GM21447 (cell line): ENCODE measurements around the gene NUP62.

Experiments used
- ATAC-seq: cut with Tn5 transposase; IDR thresholded peaks from one replicate; pipeline ENCODE4 v1.9.1; 2021; ENCODE audit not compliant: unreplicated experiment

The NUP62 gene

DNA sequence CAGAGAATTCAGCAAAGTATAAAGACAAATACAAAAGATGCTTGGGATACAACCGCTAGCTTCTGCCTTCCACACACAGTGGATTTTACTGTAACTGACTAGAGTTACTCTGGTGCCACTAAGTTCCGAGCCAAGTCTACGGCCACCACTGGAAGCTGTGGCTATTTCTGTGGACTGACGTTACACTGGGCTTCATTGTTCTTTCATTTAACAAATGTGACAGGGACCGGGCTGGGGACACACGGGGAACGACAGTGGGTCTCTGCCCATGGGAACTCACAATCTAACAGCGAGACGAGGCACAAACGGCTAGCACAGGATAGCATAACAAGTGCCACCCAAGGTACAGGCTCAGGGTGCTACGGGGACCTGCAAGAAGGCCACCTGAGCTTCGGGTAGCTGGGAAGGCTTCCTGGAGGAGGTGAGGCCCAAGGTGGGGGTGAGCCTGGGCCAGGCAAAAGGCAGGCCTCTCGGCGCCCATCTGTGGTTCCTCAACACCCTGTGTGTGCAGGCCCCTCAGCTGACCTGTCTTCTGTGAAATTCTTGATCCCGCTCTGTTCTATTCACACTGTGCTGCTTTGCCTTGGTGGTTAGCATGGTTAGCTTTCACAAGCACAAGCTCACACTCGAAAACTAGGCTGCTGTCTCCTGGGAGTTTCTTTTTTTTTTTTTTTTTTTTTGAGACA lies 22.3 kb downstream of the NUP62 start:
- ATAC-seq, result no peak

- no peak for ATAC-seq
These were observed 25.2 kb downstream of the NUP62 start for GRCh38 chr19:49904136-49904535.

- ATAC-seq, result peak; percentile 52
These were observed 32.3 kb downstream of the NUP62 start, which contains the start of gene IL4I1 for GRCh38 chr19:49896863-49897621. IL4I1 (minus strand) TSS chr19:49896887; CDS start chr19:49896160, 727 bp downstream.

DNA sequence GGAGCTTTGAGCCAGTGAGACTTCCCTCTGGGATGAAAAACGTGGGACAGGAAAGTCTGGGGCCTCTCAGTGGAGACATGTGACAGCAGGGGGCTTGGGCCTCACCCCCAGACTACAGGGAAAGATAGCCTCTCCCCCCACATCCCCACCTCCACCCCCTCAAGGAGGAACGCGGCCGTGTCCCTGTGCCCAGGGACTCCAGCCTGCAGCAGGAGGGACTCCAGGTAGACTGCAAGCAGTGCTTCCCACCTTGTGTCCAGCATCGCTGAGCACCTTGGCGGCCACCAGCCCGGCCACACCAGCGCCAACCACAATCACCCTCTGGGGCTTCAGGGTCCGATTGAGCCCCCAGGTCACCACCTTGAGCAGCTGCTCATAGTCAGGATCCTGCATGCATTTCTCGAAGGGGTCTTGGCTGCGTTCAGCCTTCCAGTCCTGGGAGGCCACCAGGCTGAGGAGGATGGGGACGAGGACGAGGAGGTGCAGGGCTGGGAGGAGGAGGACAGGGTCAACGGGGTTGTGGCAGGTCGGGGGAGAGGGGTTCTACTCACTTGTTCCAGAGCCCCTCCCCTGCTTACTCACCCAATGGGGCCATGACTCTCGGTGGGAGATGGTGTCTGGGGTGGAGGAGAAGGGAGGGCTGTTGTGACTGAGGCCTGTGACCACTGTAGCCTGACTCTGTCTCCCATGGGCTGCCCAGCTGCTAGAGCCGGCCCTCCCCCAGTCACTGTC lies 33.6 kb downstream of the NUP62 start:
- no peak for ATAC-seq

DNA sequence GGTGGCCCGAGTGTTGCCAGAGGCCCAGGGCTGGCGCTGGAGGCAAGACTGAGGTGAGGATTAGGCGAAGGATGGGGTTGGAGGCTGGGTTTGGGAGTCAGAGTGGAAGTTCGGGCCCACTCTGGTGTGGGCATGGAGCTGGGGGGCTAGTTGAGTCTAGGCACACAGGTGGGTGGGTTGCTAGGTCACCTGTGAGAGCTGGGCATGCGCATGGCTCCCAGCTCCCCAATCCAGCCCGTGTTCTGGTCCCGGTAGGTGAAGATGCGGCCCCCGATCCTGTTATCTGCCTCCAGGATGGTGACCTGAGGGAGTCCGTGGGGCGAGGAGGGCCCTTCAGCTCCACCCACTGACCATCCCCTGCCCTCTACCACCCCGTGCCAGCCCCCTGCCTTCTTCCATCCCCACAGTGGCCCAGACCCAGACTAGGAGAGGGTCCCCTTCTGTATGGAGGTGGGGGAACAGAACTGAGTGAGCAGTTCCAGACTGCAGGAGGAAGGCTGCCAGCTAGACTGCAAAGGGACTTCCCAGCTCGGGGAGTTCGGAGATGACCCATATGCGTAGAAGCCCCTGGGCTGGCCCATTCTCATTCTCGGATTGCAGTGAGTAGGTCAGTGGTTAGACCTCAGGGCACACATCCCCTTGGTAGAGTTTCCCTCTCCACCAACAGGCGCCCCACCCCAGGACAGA lies 34.3 kb downstream of the NUP62 start:
- ATAC-seq, result no peak

DNA sequence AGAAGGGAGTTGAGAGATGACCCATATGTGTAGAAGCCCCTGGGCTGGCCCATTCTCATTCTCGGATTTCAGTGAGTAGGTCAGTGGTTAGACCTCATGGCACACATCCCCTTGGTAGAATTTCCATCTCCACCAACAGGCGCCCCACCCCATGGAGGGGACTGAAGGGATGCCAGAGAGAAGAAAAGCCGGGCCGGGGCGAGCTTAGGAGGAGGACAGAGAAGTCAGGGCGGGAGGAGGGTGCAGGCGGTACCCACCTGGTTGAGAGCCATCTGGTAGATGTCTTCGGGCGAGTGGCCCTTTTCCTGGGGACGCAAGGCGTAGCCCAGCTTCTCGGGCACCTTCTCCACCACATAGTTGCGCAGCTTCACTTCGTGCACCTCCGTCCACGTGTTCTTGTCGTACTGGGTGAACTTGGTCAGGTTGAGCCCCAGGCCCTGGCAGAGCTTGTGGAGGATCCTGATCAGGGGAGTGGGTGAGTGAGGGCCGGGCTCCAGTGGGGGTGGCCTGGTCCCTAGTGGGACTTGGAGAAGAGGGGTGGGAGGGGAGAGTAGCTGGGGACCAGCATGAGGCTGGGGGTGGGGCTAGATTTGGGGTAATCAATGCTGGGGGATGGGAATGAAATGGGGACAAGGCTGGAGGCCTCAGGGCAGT lies 35.2 kb downstream of the NUP62 start:
- no peak for ATAC-seq

DNA sequence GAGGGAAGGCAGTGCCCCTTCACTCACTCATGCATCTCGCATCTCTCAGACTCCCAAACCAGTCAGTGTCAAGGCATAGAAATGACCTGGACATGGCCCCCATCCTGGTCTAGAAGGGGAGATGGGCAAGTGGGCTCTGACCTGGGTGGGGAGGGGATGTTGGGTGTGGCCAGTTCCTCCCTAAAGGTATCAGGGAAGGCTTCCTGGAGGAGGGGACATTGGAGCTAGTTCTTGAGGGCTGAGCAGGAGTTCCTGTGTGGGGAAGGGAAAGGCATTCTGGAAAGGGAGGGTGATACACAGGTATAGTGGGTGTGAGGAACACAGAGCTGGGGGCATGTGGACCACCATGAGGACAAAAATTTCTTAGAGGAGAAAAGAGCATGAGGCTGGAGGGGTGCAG lies 36.6 kb downstream of the NUP62 start:
- ATAC-seq, result no peak

DNA sequence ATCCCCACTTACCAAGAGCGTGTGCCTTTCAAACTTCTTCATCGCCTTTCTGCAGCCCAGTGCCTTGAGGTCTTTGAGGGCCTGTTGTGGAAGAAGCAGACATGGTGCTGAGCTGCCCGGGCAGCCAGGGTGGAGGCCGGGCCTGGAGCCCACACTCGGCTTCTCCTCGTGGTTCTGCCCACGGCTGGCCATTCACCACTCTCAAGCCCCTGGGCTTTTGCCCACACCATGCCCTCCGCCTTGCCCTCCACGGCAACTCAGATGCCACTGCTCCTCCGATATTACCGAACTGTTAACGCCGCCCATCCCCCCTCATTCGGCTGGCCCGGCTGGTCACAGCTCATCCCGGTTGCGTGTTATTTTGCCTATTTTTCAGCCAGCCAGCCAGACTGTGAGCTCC lies 37.9 kb downstream of the NUP62 start:
- ATAC-seq, result no peak

DNA sequence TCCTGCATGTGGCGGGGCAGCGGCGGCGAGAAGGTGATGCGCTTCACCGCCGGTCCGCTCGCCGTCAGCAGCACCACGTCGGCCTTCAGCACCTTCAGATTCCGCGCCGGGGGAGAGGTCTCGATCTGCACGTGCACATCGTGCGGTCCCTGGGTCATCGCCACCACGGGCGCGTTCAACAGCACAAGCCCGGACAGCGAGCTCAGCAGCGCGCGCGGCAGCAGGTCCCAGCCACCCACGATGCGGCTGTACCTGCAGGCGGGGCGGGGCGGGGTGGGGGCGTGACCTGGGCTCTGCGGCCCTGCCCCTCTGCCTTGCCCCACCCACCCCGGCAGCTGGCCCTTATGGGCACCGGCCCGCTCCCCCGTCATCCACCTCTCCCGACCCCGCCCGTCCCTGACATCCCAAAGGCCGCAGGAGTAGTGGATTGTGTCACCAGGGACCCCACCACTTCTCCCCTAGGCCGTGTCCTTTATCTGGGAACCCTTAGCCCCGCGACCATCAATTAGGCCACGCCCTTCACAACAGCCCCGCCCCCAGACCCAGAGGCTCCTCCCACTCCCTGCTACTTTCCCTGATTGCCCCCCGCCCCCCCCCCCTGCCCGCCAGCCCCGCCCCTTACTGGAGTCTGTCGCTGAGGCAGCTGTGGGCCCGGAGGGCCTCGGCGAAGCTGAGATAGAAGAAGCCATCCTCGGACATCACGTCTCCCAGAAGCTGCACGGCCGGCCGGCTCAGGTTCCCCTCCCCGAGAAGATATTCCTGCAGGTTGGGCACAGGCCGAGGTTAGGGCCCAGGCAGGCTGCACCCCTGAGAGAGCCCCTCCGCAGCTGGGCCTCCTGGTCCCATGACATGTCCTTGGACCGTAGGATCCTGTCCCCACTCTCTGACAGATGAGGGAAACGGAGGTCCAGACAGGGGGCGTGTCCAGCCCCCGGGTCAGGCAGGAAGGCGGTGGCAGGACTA lies 38.7 kb downstream of the NUP62 start:
- ATAC-seq, result no peak

DNA sequence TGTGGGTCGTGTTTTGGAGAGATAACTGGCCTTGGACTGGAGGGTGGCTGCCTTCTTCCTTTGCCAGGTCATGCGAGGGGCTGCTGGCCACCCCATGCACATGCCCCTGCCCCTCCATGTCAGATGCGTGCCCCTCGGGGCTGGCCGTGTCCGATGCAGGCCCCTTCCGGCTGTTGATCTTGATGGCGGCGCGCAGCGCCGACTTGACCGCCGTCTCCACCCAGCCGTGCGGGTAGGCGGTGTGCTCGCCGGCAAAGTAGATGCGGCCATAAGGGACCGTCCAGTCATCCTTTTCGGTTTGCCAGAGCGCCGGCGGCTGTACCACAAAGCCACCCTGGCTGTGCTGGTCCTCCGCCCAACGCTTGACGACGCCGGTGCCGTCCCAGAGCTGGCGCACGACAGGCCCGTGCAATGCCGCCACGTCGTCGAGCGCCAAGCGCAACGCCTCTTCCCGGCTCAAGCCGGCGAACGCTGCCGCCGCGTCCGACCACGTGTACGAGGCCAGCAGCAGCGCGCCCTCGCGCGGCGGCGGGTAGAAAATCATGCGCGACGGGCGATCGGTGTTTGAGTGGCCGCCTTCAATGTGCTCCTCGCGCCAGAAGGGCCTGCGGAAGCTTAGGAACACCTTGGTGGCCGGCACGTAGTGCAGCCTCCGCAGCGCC lies 39.5 kb downstream of the NUP62 start:
- no peak for ATAC-seq

DNA sequence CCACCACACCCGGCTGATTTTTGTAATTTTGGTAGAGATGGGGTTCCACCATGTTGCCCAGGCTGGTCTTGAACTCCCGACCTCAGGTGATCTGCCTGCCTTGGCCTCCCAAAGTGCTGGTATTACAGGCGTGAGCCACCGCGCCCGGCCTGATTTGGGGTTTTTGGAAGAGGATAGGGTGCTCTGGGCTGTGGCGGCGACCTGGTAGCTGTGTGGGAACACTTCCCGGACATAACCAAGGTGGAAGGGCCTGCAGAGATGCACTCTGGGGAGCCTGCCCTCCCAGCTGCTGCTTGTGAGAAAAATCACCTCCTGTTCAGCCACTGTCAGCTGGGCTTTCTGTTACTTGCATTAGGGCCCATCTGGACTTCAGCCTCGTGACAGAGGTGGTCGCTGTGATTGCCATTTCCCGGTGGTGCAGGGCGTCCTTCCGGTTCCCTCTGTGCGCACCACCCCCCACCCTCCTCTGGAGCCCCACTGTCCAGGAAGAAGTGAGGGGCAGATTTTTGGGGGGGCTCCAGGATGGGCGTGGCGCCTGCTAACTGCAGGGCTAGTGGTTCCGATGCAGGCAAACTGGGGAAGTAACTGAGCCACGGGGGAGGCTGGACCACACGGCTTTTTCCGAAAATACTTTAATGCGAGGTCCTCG lies 40.1 kb downstream of the NUP62 start:
- ATAC-seq, result no peak

- ATAC-seq, result no peak
These were observed 40.8 kb downstream of the NUP62 start for GRCh38 chr19:49888510-49888824.

GRCh38 chr19:49887665-49888509 lies 41.4 kb downstream of the NUP62 start:
- ATAC-seq, result no peak

DNA sequence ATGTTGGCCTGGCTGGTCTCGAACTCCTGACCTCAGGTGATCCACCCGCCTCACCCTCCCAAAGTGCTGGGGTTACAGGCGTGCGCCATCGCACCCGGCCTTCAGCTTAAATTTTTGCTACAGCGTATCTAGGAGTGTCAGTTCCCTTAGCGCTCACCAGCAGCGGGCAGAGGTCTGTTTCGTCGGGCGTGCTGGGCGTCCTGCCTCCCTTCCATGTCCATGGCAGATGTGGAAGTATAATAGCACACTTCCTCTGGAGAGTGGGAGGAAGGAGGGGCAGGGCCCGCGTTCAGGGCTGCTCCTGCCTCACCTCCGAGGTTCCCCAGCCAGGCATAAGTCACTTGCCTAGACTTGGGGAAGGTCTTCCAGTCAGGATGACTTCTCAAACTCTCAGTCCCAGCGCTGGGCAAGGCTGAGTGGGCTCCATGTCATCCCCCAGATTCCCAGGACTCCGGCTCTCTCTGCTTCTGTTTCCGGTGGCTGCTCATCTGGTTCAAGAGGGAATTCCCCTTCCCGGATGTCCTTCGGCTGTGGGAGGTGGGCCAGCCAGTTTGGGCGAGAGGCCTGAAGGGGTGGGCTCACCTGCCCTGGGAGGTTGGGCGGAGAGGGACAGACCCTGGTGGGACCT lies 42.2 kb downstream of the NUP62 start:
- no peak for ATAC-seq

GRCh38 chr19:49884760-49885159 lies 44.5 kb downstream of the NUP62 start:
- ATAC-seq, result no peak

GRCh38 chr19:49884109-49884508 lies 45.2 kb downstream of the NUP62 start:
- ATAC-seq, result no peak

DNA sequence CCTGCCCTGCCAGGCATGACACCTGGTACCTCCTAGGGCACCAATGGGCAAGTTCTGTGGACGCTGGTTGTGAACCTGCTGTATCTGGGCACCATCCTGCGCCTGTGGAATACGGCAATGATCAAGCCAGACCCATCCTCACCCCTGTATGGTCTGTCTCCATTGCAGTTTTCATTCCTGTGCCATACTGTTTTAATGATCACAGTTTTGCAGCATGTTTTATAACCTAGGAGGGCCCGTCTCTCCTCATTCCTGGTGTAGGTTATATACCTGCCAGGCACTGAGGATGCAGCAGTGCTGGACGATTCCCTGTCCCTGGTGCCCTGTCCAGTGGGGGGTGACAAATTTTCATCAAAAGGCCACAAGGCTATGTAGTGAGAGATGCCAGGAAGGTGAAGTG lies 46.2 kb downstream of the NUP62 start:
- no peak for ATAC-seq
